Liver (tissue), 9 donors: Measurements from ENCODE around the gene ZNF536. TPM values are rescaled to one million over a fixed set of nuclear protein-coding genes. Genes with fewer than 3 reads are reported as not detected.
"Not testable (repeated sequence)": the region's sequence is repeated elsewhere in the genome, so short reads cannot be mapped to it uniquely, and the experiment has no call there.

Source experiments
- DNase-seq: peaks from one replicate; pipeline ENCODE4 v3.0.0-alpha.2; 2017; ENCODE audit warnings: low spot score
- H3K27ac ChIP-seq, 2 donors: one replicate each; pipeline ENCODE4 v1.7.0; 2013; ENCODE audit warnings: inconsistent platforms in 2 of 2, low read length in 2 of 2, control low read depth in 1 of 2, low read depth in 1 of 2, mild to moderate bottlenecking in 1 of 2
- H3K27me3 ChIP-seq, 4 donors: one replicate each; pipeline versions ENCODE4 v1.6.1 to v1.7.0; 2013; ENCODE audit warnings: low read length in 3 of 4, inconsistent platforms in 1 of 4, mild to moderate bottlenecking in 1 of 4, moderate library complexity in 1 of 4; ENCODE audit not compliant: control insufficient read depth in 4 of 4, insufficient read depth in 4 of 4
- H3K36me3 ChIP-seq, 4 donors: one replicate each; pipeline versions ENCODE4 v1.6.1 to v1.7.0; 2013; ENCODE audit warnings: low read length in 3 of 4, mild to moderate bottlenecking in 3 of 4, low read depth in 1 of 4, moderate library complexity in 1 of 4; ENCODE audit not compliant: control insufficient read depth in 4 of 4, insufficient read depth in 3 of 4
- H3K4me1 ChIP-seq, 4 donors: one replicate each; pipeline versions ENCODE4 v1.6.1 to v1.7.0; 2013; ENCODE audit warnings: low read length in 3 of 4, mild to moderate bottlenecking in 3 of 4, moderate library complexity in 1 of 4; ENCODE audit not compliant: control insufficient read depth in 4 of 4, insufficient read depth in 4 of 4
- H3K4me3 ChIP-seq, 3 donors: one replicate each; pipeline versions ENCODE4 v1.6.1 to v1.7.0; 2013; ENCODE audit warnings: low read length in 3 of 3, control low read depth in 1 of 3, low read depth in 1 of 3, mild to moderate bottlenecking in 1 of 3
- H3K9ac ChIP-seq, 2 donors: one replicate each; pipeline ENCODE4 v1.7.0; 2013; ENCODE audit warnings: low read length in 2 of 2, mild to moderate bottlenecking in 2 of 2, moderate library complexity in 2 of 2, control low read depth in 1 of 2, low read depth in 1 of 2
- H3K9me3 ChIP-seq, 4 donors: one replicate each; pipeline versions ENCODE4 v1.6.1 to v1.7.0; 2013; ENCODE audit warnings: low read length in 3 of 4; ENCODE audit not compliant: control insufficient read depth in 4 of 4
- ATF3 ChIP-seq: IDR thresholded peaks from 2 replicates; pipeline ENCODE4 v1.6.1; 2016; ENCODE audit warnings: antibody characterized with exemption
- EGR1 ChIP-seq, 2 donors: IDR thresholded peaks; 2 replicates each; pipeline ENCODE4 v1.6.1; 2016 to 2018; ENCODE audit warnings: antibody characterized with exemption in 2 of 2, low read depth in 2 of 2
- FOXA1 ChIP-seq: IDR thresholded peaks from 2 replicates; pipeline ENCODE4 v1.6.1; 2016; ENCODE audit warnings: antibody characterized with exemption
- FOXA2 ChIP-seq: IDR thresholded peaks from 2 replicates; pipeline ENCODE4 v1.6.1; 2016; ENCODE audit warnings: antibody characterized with exemption
- GABPA ChIP-seq, 2 donors: IDR thresholded peaks in 1 of 2; conservative IDR thresholded peaks in 1 of 2; 2 replicates each; pipeline ENCODE4 v1.6.1; 2016; ENCODE audit warnings: antibody characterized with exemption in 2 of 2, mild to moderate bottlenecking in 1 of 2, moderate library complexity in 1 of 2
- HNF4A ChIP-seq, 2 donors: conservative IDR thresholded peaks; 2 replicates each; pipeline ENCODE4 v1.6.1; 2016; ENCODE audit warnings: antibody characterized with exemption in 2 of 2, mild to moderate bottlenecking in 2 of 2
- HNF4G ChIP-seq: IDR thresholded peaks from 2 replicates; pipeline ENCODE4 v1.6.1; 2016; ENCODE audit warnings: antibody characterized with exemption
- RAD21 ChIP-seq, 2 donors: IDR thresholded peaks; 2 replicates each; pipeline ENCODE4 v1.6.1; 2016; ENCODE audit warnings: antibody characterized with exemption in 2 of 2, mild to moderate bottlenecking in 2 of 2
- RXRA ChIP-seq, 2 donors: IDR thresholded peaks; 2 replicates each; pipeline ENCODE4 v1.6.1; 2017 to 2018; ENCODE audit warnings: antibody characterized with exemption in 2 of 2, mild to moderate bottlenecking in 1 of 2
- SP1 ChIP-seq: IDR thresholded peaks from 2 replicates; pipeline ENCODE4 v1.6.1; 2018; ENCODE audit warnings: antibody characterized with exemption, mild to moderate bottlenecking
- TAF1 ChIP-seq: conservative IDR thresholded peaks from 2 replicates; pipeline ENCODE4 v1.6.1; 2016; ENCODE audit warnings: antibody characterized with exemption, mild to moderate bottlenecking
- YY1 ChIP-seq: IDR thresholded peaks from 2 replicates; pipeline ENCODE4 v1.6.1; 2016; ENCODE audit warnings: antibody characterized with exemption, mild to moderate bottlenecking
- WGBS: extraction: QIAGEN DNeasy Blood & Tissue Kit; methylation state at CpG from one replicate; pipeline ENCODE4 v1.1.7; 2013; 5-methylcytosine and 5-hydroxymethylcytosine counted together
- polyA plus RNA-seq, 2 donors: library from polyadenylated mRNA; stranded (reverse) in 1 of 2; unstranded in 1 of 2; fragments of 200-250 nt in 1 of 2; fragments of >200 nt in 1 of 2; fragmentation: Nextera tagmentation in 1 of 2; extraction: Ambion mirVana in 1 of 2; gene quantifications; one replicate each; pipeline versions ENCODE4 v1.2.1 to v1.2.3, GENCODE V29; 2013 to 2015
- total RNA-seq, 2 donors: library from RNA; depleted of rRNA; stranded (reverse); fragments of >200 nt; gene quantifications; one replicate each; pipeline ENCODE4 v1.2.3, GENCODE V29; 2014
- TF ChIP-seq, protein P1 (sequence below): IDR thresholded peaks from 2 replicates; pipeline ENCODE4 v1.6.1; 2016; ENCODE audit warnings: antibody characterized with exemption
- TF ChIP-seq, protein P2 (sequence below): IDR thresholded peaks from 2 replicates; pipeline ENCODE4 v1.6.1; 2016; ENCODE audit warnings: antibody characterized with exemption
- donor health status: healthy.
- donor health status: healthy.
- donor health status: healthy.
- donor health status: healthy.
- donor health status: healthy.

Gene ZNF536
- total and polyA plus RNA-seq, 4 donors = 0.02 to 0.17 (median 0.08) TPM

GRCh38 chr19:30490760-30491159 is 118.6 kb downstream of the ZNF536 start:
- H3K9me3 ChIP-seq = no peaks in the 10 kb centered on the region
- DNase-seq = no peak
- H3K36me3 ChIP-seq = no peaks in the 10 kb centered on the region
- no peak overlapping the region for H3K9ac ChIP-seq
- no peak overlapping the region for H3K27ac ChIP-seq
- H3K4me1 ChIP-seq = no peaks in the 10 kb centered on the region
- H3K27me3 ChIP-seq = peaks cover 0 to 6% (median 3%) of the 10 kb centered on the region in 4 donors
- no peak for TF ChIP-seq EGR1 (IDR thresholded peaks at IDR 0.05; ENCODE audit: low read depth in 2 of 2)
- no peak for TF ChIP-seq GABPA (IDR thresholded peaks at IDR 0.05 in 1 of 2, conservative IDR thresholded peaks at IDR 0.05 in 1 of 2)
- TF ChIP-seq FOXA1 = no peak
- 83% methylated on average over 8 of the region's 8 CpGs for WGBS
- no peak overlapping the region for H3K4me3 ChIP-seq

DNA sequence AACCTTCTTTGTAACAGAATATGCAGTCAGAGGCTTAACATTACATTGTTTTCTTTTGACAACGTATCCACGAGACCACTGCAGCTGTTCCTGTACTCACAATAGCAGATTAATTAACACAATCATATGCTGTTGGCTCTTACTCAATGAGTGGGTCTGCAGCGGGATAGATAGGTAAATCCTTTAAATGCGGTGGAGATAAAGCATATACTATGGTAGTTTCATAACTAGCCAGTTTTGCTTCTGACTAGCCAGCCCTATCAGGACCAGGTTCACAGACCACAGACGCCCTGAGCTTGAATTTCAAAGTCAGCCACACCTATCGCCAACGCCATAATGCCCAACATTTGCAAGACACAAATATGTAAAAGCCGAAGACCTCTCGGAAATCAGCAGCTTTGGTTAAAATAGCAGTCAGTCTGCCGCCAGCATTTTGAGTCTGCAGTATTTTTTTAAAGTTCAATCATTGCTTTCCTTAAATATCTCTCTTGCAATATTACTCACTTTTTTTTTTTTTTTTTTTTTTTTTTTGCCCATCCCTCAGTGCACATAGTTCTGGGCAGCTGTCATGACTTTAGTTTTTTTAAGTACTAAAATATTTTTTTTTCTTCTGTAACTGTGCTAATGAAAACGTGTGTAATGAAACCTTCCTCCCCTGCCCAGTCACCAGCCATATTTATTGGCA is 120.5 kb downstream of the ZNF536 start:
- Histone ChIP-seq H3K4me1 (no peaks in the 10 kb centered on the region), H3K9me3 (peaks cover 0 to 2% (median 0%) of the 10 kb centered on the region in 4 donors), H3K9ac (no peak overlapping the region), H3K27ac (no peak overlapping the region), H3K36me3 (no peaks in the 10 kb centered on the region), H3K27me3 (peaks cover 0 to 4% (median 0%) of the 10 kb centered on the region in 4 donors), H3K4me3 (no peak overlapping the region)
- WGBS = 36% methylated on average over 11 of the region's 11 CpGs
- no peak for TF ChIP-seq SP1
- no peak for TF ChIP-seq YY1
- TF ChIP-seq ATF3 = no peak
- DNase-seq = no peak

- no peak overlapping the region for H3K4me3 ChIP-seq
- DNase-seq = no peak
- 67% methylated on average over 8 of the region's 8 CpGs for WGBS
- H3K9me3 ChIP-seq = peaks cover 0 to 2% (median 0%) of the 10 kb centered on the region in 4 donors
- H3K27me3 ChIP-seq = peaks cover 0 to 4% (median 0%) of the 10 kb centered on the region in 4 donors
- no peak for TF ChIP-seq RAD21 (IDR thresholded peaks at IDR 0.05)
- TF ChIP-seq, protein P1, sequence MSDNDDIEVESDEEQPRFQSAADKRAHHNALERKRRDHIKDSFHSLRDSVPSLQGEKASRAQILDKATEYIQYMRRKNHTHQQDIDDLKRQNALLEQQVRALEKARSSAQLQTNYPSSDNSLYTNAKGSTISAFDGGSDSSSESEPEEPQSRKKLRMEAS = no peak
- H3K9ac ChIP-seq = no peak overlapping the region
- H3K36me3 ChIP-seq = no peaks in the 10 kb centered on the region
- H3K27ac ChIP-seq = no peak overlapping the region
- H3K4me1 ChIP-seq = no peaks in the 10 kb centered on the region
These were observed 124.8 kb downstream of the ZNF536 start for GRCh38 chr19:30497034-30497433.

DNA sequence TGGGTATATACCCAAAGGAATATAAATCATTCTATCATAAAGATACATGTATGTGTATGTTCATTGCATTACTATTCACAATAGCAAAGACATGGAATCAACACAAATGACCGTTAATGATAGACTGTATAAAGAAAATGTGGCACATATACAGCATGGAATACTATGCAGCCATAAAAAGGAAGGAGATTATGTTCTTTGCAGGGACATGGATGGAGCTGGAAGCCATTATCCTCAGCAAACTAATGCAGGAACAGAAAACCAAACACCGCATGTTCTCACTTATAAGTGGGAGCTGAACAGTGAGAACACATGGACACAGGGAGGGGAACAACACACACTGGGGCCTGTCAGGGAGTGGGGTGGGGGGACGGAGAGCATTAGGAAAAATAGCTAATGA is 125.9 kb downstream of the ZNF536 start:
- H3K4me1 ChIP-seq, DNase-seq, H3K27me3 ChIP-seq, H3K27ac ChIP-seq, H3K9me3 ChIP-seq, H3K36me3 ChIP-seq, H3K9ac ChIP-seq, H3K4me3 ChIP-seq: not testable (repeated sequence)
- 78% methylated on average over 3 of the region's 3 CpGs for WGBS

GRCh38 chr19:30498707-30499106 is 126.5 kb downstream of the ZNF536 start:
- H3K9ac ChIP-seq = no peak overlapping the region
- 24% methylated on average over 12 of the region's 12 CpGs for WGBS
- TF ChIP-seq EGR1 (IDR thresholded peaks at IDR 0.05; ENCODE audit: low read depth in 2 of 2) (no peak), FOXA2 (no peak), RAD21 (IDR thresholded peaks at IDR 0.05) (no peak), SP1 (no peak), HNF4A (conservative IDR thresholded peaks at IDR 0.05) (no peak), YY1 (no peak), TAF1 (no peak), HNF4G (no peak), RXRA (IDR thresholded peaks at IDR 0.05) (no peak)
- TF ChIP-seq, protein P2, sequence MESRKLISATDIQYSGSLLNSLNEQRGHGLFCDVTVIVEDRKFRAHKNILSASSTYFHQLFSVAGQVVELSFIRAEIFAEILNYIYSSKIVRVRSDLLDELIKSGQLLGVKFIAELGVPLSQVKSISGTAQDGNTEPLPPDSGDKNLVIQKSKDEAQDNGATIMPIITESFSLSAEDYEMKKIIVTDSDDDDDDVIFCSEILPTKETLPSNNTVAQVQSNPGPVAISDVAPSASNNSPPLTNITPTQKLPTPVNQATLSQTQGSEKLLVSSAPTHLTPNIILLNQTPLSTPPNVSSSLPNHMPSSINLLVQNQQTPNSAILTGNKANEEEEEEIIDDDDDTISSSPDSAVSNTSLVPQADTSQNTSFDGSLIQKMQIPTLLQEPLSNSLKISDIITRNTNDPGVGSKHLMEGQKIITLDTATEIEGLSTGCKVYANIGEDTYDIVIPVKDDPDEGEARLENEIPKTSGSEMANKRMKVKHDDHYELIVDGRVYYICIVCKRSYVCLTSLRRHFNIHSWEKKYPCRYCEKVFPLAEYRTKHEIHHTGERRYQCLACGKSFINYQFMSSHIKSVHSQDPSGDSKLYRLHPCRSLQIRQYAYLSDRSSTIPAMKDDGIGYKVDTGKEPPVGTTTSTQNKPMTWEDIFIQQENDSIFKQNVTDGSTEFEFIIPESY = no peak
- H3K27me3 ChIP-seq = peaks cover 0 to 4% (median 0%) of the 10 kb centered on the region in 4 donors
- H3K27ac ChIP-seq = no peak overlapping the region
- no peaks in the 10 kb centered on the region for H3K36me3 ChIP-seq
- DNase-seq = no peak
- no peak overlapping the region for H3K4me3 ChIP-seq
- H3K9me3 ChIP-seq = peaks cover 0 to 2% (median 0%) of the 10 kb centered on the region in 4 donors
- H3K4me1 ChIP-seq = no peaks in the 10 kb centered on the region
